ENCODE data around the gene KCNG2.

The KCNG2 gene

GRCh38 chr18:79896738-79897137 lies 99.0 kb downstream of the KCNG2 start:
- no peak for DNase-seq

DNA sequence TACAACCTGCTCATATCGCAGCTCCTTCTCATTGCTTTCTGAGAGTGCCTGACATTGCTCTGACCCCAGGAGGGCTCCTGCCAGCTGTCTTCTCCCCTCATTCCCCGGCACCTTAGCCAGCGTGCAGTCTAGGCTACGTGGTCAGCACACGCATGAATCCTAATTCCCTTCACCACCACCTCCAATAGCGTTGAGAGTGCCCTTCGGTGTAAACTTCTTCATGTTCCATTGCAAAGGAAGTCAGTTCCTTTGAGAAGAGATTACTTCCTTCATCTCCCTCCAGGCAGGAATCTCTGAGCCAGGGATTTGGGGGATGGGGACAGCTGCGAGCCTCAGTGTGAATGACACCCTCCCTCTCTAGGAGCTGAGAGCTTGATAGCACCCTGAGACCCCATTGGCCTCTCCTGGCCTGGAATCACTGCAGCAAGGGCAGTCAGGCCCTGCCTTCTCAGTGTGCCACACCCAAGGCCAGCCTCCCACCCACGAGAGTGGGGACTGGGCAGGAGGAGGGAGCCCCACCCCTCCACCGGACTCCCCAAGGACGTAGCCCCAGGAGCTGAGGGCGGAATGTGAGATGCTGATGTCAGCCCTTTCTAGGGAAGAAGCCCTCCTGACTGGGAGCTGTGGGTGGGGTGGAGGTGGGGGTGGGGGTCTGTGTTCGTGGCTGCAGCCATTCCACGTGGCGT lies 100.3 kb downstream of the KCNG2 start:
- DNase-seq: no peak

- DNase-seq: no peak
Measured at GRCh38 chr18:79898952-79899608, 101.3 kb downstream of the KCNG2 start.

DNA sequence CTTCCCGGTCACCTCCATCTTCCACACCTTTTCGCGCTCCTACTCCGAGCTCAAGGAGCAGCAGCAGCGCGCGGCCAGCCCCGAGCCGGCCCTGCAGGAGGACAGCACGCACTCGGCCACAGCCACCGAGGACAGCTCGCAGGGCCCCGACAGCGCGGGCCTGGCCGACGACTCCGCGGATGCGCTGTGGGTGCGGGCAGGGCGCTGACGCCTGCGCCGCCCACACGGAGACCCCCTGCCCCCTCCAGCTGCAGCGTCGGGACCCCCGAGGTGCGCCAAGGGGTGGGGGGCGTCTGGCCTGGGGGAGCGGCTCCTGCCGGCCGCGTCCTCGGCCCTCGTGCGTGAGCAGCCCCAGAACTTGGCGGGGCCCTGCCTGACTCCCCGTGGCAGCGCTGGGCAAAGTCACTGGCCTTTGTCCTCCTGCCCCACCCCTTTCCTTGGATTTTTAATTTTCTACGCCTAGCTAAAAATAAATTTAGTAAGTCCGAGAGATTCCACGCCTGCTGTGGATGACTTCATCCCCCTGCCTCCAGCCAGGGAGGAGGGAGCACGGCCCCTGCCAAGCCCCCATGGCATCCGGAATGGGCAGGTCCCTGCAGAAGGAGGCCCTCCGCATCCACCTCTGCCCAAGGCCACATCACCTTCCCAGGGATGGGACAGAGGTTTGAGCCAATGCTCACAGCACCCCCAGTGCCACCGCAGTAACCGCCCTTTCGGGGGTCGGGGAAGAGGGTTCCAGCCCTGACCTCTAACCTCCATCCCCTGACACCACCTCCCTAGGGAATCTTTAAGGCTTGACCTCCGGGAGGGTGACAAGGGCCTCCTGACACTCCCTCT lies 102.1 kb downstream of the KCNG2 start:
- no peak for DNase-seq

DNA sequence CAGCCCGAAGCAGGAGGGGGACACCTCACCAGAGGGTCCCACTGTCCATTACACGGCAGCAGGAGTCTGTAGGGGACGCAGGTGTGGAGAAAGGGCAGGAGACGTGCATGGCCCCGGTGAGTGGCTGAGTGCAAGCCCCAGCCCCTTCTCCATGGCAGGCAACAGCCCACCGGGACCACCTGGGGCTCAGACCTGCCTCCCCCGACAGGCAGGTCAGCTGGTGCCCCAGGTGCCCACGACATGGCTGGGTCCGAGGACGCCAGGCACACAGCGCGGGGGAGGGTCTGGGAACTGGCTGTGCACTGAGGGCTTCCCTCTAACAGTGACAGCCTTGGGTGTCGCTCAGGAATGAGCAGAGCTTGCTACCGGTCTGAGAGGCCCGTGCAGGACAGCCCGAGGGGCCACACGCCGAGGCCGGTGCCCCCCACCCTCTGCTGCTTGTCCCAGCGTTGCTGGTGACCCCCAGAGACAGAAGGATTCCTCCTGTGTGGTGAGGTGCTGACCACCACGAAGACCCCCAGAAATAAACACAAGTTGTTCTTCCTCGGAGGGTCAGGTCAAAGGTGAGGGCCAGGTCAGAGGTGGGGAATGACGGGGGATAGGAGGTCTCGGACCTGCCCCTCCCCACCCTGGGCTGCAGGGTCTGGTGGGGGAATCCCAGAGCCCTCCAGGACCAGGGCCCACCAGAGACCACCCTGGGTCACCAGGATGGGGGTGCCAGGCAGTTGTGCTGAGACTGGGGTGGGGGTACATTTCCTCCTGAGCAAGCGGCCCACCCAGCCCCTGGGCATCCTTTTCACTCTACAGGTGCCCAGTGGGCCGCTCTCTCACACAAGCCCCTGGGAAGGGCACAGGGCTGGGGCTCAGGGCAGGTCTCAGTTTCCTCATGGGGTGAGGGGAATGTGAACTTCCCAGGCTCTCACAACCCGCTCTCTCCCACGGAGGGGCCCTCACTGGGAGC lies 103.2 kb downstream of the KCNG2 start:
- DNase-seq: no peak

DNA sequence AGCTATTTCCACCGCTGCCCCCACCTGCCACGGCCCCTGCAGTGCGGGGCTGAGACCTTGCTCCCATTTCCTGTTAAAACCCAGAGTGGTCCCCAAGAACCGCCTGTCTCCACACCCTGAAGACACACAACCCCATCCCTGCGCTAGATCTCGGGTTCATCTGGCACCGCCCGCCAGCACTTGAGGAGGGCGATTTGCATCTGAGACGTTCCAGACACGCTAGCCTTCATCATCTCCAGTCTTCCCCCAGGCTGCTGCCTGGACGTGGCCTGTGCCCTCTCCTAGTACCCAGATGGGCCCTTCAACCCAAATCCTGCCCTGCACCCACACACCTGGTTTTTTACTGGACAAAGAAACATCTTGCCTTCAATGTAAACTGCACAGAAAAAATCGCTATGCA lies 103.9 kb downstream of the KCNG2 start:
- DNase-seq: no peak

DNA sequence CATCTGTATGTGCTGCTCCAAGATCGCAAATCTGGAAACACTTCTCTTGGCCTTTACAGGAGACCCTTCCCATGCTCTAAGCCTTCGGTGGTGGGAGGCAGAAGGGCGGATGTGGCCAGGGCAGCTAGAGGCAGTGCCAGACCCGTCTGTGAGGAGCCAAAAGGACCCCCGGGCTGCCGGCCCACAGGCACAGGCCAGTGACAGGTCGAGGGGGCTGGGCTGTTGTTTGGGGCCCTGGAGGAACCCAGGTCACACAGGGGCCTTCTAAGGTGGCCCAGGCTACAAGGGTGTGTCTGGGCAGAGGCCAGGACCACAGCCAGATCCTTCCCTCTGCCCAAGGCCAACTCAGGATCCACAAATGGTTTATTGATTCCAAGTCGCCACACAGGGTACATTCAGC lies 104.3 kb downstream of the KCNG2 start:
- DNase-seq: no peak

DNA sequence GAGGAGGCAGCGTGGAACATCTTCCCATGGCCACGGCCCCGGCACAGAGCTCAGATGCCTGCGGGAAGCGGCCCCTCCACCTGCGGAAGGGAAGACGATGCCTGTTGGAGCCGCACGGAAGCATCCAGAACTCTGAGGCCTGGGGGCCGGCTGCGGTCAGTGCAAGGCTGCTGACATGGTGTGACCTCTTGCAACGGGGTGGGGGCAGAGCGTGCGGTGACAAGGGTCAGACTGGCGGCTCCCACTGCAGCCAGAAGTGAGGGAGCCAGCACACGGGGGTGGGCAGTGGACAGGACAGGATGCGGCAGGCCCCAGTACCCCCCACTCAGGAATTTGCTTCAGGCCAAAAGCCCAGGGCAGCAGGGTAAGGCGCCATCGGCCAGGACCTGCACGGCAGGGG lies 104.9 kb downstream of the KCNG2 start:
- no peak for DNase-seq

GRCh38 chr18:79903071-79903635 lies 105.4 kb downstream of the KCNG2 start:
- no peak for DNase-seq

DNA sequence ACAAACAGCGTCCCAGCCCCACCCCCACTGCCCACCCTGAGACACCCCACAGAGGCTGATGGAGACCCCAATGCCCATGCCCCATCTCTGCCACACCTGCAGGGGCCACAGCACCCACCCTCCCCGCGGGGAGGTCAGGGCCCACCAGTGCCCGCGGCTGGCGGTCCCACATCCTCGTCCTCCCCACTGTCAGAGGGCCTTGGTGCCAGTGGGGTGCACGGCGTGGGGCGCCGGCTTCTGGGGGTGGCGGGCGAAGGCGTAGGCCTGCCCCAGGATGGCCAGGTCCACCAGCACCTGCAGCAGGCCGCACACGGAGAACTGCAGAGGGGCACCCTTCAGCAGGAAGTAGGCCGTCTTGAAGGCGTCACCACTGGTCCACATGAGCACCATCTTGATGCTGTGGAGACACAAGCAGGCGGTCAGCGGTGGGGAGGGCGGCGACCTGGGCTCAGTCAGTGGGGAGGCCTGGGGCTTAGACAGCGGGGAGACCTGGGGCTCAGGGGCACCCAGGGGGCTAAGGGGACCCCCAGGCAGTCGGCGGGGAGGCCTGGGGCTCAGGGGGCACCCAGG lies 106.1 kb downstream of the KCNG2 start:
- DNase-seq: no peak

DNA sequence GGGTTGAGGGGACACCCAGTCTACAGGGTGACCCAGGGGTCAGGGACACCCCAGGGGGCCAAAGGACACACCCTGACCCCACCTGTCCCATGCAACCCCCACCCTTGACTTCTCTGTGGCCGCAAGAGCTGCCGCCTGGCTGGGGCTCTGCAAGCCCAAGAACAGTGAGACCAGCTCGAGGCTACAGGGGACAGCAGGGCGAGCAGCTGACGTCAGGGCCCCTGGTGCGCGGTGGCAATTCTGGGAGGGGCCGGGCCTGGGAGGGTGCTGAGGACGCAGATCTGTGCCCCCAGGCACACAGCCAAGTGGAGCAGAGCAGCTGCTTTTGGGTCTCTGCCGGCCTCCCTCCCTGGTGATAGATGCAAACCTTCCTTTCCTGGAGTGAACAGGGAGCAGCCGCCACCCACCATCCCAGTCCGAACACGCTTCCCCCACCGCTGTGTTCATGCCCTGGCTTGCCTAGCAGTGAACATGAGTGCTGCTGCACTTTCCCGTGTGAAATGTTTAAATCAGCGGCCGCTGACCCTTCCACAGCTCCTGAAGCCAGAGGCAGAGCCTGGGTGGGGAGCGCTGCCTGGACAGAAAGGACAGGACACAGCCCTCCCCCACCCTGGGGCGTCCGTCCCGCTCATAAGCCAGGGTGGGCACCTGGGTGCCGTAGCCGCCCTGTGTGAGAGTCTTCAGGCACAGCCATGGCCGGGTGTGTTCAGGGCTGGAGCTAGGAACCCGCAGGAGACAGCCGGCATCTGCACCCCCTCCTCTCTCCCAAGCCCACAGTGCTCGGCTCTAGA lies 106.8 kb downstream of the KCNG2 start:
- DNase-seq: no peak

GRCh38 chr18:79905389-79905911 lies 107.7 kb downstream of the KCNG2 start:
- no peak for DNase-seq

GRCh38 chr18:79905993-79906392 lies 108.3 kb downstream of the KCNG2 start:
- no peak for DNase-seq

- no peak for DNase-seq
Measured at GRCh38 chr18:79906706-79907105, 109.0 kb downstream of the KCNG2 start.

DNA sequence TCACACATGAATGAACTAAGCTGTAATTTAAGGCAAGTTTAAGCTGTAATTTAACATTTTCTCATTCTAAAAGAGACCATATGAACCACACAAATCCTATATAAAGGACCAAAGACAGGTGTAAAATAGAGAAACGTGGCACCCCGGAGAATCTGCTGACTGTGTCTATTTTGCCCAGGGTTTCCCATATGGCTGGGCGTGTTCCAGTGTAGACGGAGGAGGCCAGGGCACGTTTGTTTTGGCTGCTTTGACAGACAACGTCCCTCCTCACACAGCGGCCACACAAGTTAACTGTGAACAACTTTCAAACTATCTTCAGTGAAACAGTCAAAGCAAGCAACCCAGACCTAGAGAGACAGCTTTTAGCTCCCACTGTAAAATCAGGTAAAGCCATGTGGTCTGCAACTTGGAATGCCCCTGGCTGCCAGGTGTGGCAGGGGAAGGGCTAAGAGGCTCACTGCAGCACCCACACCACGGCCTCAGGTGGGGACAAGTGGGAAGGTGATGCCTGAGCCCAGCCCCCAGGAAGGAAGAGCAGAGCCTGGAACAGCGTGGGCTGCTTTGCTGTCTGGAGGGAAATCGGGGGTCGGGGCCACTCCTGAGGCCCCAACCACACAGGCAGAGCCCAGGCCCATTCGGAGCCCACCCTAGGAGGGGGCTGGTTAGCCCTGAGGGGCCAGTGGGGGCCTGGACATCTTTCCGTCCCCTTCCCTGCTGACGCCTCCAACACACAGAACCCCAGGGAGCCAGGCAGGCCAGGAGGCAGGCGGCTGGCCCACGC lies 113.0 kb downstream of the KCNG2 start:
- no peak for DNase-seq

- DNase-seq: no peak
Measured at GRCh38 chr18:79911344-79912270, 113.9 kb downstream of the KCNG2 start.

DNA sequence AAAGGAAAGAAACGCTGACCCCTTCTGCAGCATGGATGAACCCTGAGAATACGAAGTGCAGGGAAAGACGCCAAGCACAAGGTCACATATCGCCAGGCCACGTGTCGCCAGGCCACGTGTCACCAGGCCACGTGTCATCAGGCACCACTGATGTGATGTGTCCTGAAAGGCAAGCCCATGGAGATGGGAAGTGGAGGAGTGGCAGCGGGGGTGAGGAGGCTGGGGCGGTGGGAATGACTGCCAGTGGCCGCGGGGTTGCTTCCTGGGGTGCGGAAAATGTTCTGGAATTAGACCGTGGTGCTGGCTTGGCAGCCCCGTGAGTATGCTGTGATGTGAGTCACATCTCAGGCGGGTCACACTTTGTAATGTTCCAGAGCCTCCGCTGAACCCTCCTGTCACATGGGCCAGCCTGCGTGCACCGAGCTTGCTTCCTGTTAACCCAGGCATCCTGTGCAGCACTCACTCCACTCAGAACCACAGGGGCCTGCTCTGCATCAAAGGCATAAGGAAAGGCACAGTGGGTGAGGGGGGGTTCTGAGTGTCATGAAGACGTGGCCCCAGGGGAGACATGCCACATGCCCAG lies 114.8 kb downstream of the KCNG2 start:
- DNase-seq: no peak

GRCh38 chr18:79912994-79913831 lies 115.5 kb downstream of the KCNG2 start:
- DNase-seq: no peak
